Measurements from ENCODE around the gene BNC2. TPM values are rescaled to one million over a fixed set of nuclear protein-coding genes. Genes with fewer than 3 reads are reported as not detected.

Gene BNC2
- total RNA-seq, 2 donors from 2014 or later: 0.32 TPM; not detected in 1

DNA sequence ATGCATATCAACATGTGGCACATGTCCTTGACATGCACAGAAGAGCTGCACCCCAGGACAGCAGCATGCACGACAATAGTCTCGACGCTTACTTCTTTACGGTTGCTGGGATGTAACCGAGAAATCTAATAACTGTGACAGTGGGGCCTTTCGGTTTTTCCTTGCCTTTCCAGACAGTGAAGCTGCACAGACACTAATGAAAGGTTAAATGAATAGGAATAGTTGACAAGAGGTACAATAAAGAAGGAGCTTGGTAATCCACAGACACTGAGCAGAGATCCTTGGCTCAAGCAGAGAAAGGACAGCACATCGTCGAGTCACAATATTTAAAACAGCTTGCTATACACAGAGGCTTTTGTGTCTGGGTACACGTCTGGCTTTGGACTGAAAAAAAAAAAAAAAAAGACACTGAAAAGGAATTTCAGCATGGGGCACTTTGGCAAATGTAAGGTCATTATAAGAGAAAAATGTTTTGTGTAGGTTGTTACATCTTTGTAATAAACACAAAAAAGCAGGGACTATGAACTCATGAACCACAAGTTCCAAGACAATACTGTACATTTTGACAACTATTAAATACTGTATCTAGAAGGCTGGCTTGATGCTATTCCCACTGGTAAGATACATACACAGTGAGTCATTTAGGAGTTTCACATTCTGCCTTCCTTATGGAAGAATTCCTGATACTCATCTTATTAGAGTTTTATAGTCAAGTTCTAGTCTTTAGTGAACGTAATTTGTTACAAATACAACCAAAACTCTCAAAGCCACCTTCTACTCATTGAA is 5.6 kb downstream of the BNC2 start:
- Mint-ChIP-seq H3K36me3 (ENCODE audit: insufficient read depth in 2 of 2) (no peaks in the 10 kb centered on the region), H3K4me3 (no peak overlapping the region), H3K27ac (no peak overlapping the region), H3K27me3 (ENCODE audit: low read depth) (peaks cover 7% of the 10 kb centered on the region), H3K9me3 (no peaks in the 10 kb centered on the region), H3K4me1 (ENCODE audit: low read depth) (no peaks in the 10 kb centered on the region)
- ATAC-seq (replicated peaks in 1 of 2) (no peak), DNase-seq (no peak)

DNA sequence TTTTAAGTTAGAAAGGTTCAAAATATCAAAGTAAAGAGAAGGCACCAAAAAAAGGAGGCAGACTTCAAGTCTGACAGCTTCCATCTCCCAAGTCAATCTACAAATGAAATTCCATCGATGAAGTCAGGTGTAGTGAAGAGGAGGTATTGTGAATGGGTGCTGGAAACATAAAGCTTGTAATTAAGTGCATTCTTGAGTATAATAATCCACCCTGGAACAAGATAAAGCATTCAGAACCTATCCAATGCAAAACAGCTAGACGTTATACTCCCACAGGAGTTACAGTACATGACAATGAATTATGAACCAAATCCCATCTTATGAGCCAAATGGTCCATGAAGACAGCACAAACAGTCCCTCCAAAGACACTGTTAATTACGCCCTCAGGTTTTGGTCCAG is 22.3 kb downstream of the BNC2 start:
- Mint-ChIP-seq H3K27ac (no peak overlapping the region), H3K9me3 (no peaks in the 10 kb centered on the region), H3K4me1 (ENCODE audit: low read depth) (no peaks in the 10 kb centered on the region), H3K36me3 (ENCODE audit: insufficient read depth in 2 of 2) (no peaks in the 10 kb centered on the region), H3K4me3 (no peak overlapping the region), H3K27me3 (ENCODE audit: low read depth) (no peaks in the 10 kb centered on the region)
- ATAC-seq (replicated peaks in 1 of 2) (no peak), DNase-seq (no peak)

DNA sequence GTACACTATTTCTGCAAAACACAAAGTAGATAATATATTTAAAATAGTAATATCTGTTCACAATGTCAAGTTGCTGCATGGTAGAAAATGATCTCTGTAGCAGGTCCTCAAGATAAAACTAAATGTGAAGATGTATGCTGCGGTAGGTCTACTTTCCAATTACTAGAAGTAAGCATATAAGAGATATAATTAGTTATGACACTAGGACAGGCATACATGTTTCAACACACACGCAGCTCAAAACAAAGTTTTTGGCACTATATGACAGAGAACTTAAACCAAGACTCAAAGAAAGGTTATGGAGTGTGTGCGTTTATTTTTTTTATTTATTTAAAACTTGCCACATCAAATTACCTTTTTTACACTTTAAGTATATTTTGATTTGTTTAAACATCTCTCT is 23.5 kb downstream of the BNC2 start:
- no peak overlapping the region for H3K27ac Mint-ChIP-seq
- H3K9me3 Mint-ChIP-seq: no peaks in the 10 kb centered on the region
- no peak for DNase-seq
- no peak overlapping the region for H3K4me3 Mint-ChIP-seq
- H3K27me3 Mint-ChIP-seq (ENCODE audit: low read depth): no peaks in the 10 kb centered on the region
- ATAC-seq (replicated peaks in 1 of 2): no peak
- no peaks in the 10 kb centered on the region for H3K4me1 Mint-ChIP-seq (ENCODE audit: low read depth)
- no peaks in the 10 kb centered on the region for H3K36me3 Mint-ChIP-seq (ENCODE audit: insufficient read depth in 2 of 2)

- Mint-ChIP-seq H3K27me3 (ENCODE audit: low read depth) (no peaks in the 10 kb centered on the region), H3K4me1 (ENCODE audit: low read depth) (no peaks in the 10 kb centered on the region), H3K36me3 (ENCODE audit: insufficient read depth in 2 of 2) (no peaks in the 10 kb centered on the region), H3K4me3 (no peak overlapping the region), H3K27ac (no peak overlapping the region), H3K9me3 (peaks cover 0 to under 1% of the 10 kb centered on the region in 2 donors)
- ATAC-seq (replicated peaks in 1 of 2) (no peak), DNase-seq (no peak)
Measured at GRCh38 chr9:16846367-16846766, 24.1 kb downstream of the BNC2 start.

GRCh38 chr9:16834817-16835216 is 35.7 kb downstream of the BNC2 start:
- no peak overlapping the region for H3K4me3 Mint-ChIP-seq
- no peaks in the 10 kb centered on the region for H3K4me1 Mint-ChIP-seq (ENCODE audit: low read depth)
- DNase-seq (no peak), ATAC-seq (replicated peaks in 1 of 2) (no peak)
- peaks cover 5 to 8% of the 10 kb centered on the region in 2 donors for H3K9me3 Mint-ChIP-seq
- H3K27ac Mint-ChIP-seq: no peak overlapping the region
- no peaks in the 10 kb centered on the region for H3K27me3 Mint-ChIP-seq (ENCODE audit: low read depth)
- peaks cover 0 to 1% of the 10 kb centered on the region in 2 donors for H3K36me3 Mint-ChIP-seq (ENCODE audit: insufficient read depth in 2 of 2)

GRCh38 chr9:16833296-16833835 is 37.1 kb downstream of the BNC2 start:
- Mint-ChIP-seq H3K27me3 (ENCODE audit: low read depth) (no peaks in the 10 kb centered on the region), H3K36me3 (ENCODE audit: insufficient read depth in 2 of 2) (peaks cover 0 to 1% of the 10 kb centered on the region in 2 donors), H3K27ac (no peak overlapping the region), H3K4me1 (ENCODE audit: low read depth) (no peaks in the 10 kb centered on the region), H3K4me3 (no peak overlapping the region), H3K9me3 (peaks cover 5 to 8% of the 10 kb centered on the region in 2 donors)
- no peak for DNase-seq
- no peak for ATAC-seq (replicated peaks in 1 of 2)

GRCh38 chr9:16832101-16832500 is 38.4 kb downstream of the BNC2 start:
- no peak overlapping the region for H3K27ac Mint-ChIP-seq
- no peaks in the 10 kb centered on the region for H3K27me3 Mint-ChIP-seq (ENCODE audit: low read depth)
- no peaks in the 10 kb centered on the region for H3K4me1 Mint-ChIP-seq (ENCODE audit: low read depth)
- H3K9me3 Mint-ChIP-seq: peaks cover 5 to 8% of the 10 kb centered on the region in 2 donors
- ATAC-seq (replicated peaks in 1 of 2) (no peak), DNase-seq (no peak)
- H3K36me3 Mint-ChIP-seq (ENCODE audit: insufficient read depth in 2 of 2): peaks cover 0 to 1% of the 10 kb centered on the region in 2 donors
- H3K4me3 Mint-ChIP-seq: no peak overlapping the region

GRCh38 chr9:16830806-16831205 is 39.7 kb downstream of the BNC2 start:
- no peaks in the 10 kb centered on the region for H3K4me1 Mint-ChIP-seq (ENCODE audit: low read depth)
- H3K36me3 Mint-ChIP-seq (ENCODE audit: insufficient read depth in 2 of 2): peaks cover 0 to 1% of the 10 kb centered on the region in 2 donors
- H3K9me3 Mint-ChIP-seq: peaks cover 5 to 8% of the 10 kb centered on the region in 2 donors
- H3K27me3 Mint-ChIP-seq (ENCODE audit: low read depth): no peaks in the 10 kb centered on the region
- DNase-seq (no peak), ATAC-seq (replicated peaks in 1 of 2) (no peak)
- H3K4me3 Mint-ChIP-seq: no peak overlapping the region
- H3K27ac Mint-ChIP-seq: no peak overlapping the region

GRCh38 chr9:16828340-16829281 is 41.9 kb downstream of the BNC2 start:
- no peak overlapping the region for H3K27ac Mint-ChIP-seq
- no peak overlapping the region for H3K4me3 Mint-ChIP-seq
- DNase-seq (no peak), ATAC-seq (replicated peaks in 1 of 2) (no peak)
- peaks cover 2 to 3% of the 10 kb centered on the region in 2 donors for H3K9me3 Mint-ChIP-seq
- peaks cover 0 to 1% of the 10 kb centered on the region in 2 donors for H3K36me3 Mint-ChIP-seq (ENCODE audit: insufficient read depth in 2 of 2)
- no peaks in the 10 kb centered on the region for H3K27me3 Mint-ChIP-seq (ENCODE audit: low read depth)
- H3K4me1 Mint-ChIP-seq (ENCODE audit: low read depth): no peaks in the 10 kb centered on the region

- Mint-ChIP-seq H3K27me3 (ENCODE audit: low read depth) (no peaks in the 10 kb centered on the region), H3K9me3 (no peaks in the 10 kb centered on the region), H3K27ac (no peak overlapping the region), H3K36me3 (ENCODE audit: insufficient read depth in 2 of 2) (no peaks in the 10 kb centered on the region), H3K4me3 (no peak overlapping the region), H3K4me1 (ENCODE audit: low read depth) (no peaks in the 10 kb centered on the region)
- DNase-seq: no peak
- no peak for ATAC-seq (replicated peaks in 1 of 2)
Measured at GRCh38 chr9:16825971-16826625, 44.4 kb downstream of the BNC2 start.

GRCh38 chr9:16825331-16825725 is 45.1 kb downstream of the BNC2 start:
- Mint-ChIP-seq H3K27ac (no peak overlapping the region), H3K27me3 (ENCODE audit: low read depth) (no peaks in the 10 kb centered on the region), H3K4me3 (no peak overlapping the region), H3K9me3 (no peaks in the 10 kb centered on the region), H3K4me1 (ENCODE audit: low read depth) (no peaks in the 10 kb centered on the region), H3K36me3 (ENCODE audit: insufficient read depth in 2 of 2) (no peaks in the 10 kb centered on the region)
- DNase-seq: no peak
- no peak for ATAC-seq (replicated peaks in 1 of 2)

DNA sequence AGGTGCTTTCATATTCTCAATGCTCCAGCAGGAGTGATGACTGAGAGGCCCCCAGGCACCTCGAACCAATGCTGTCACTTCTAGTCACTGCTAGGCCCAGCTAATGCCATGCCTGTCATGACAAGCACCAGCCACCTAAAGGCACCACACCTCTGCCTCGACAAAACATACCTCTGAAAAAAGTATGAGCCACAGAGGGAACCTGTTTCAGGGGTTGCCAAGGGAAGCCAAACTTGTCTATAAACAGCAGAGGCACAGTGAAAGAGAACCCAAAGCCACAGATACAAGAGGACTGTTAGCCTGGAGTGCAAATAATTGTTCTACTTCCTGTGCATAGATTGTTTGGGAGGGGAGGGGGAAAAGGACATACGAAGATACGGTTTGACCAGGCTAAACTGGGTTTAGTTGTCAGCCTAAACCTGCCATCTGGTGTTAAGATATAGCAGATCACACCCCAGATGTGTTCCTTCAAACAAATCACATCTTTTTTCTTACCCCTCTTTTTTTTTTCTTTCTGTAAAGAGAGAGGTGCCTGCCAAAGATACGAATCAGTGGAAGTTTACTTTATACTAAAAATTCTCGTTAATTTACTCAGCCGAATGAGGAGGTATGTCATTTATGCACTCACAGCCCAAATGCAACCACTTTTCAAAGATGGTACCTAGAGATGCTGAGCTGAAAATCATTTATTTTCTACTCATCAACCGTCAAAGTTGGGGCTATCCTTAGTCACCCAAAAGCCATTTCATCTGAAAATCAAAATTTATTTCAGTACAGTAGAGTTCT is 45.7 kb downstream of the BNC2 start:
- H3K4me3 Mint-ChIP-seq: no peak overlapping the region
- no peaks in the 10 kb centered on the region for H3K4me1 Mint-ChIP-seq (ENCODE audit: low read depth)
- no peaks in the 10 kb centered on the region for H3K27me3 Mint-ChIP-seq (ENCODE audit: low read depth)
- H3K9me3 Mint-ChIP-seq: no peaks in the 10 kb centered on the region
- no peak overlapping the region for H3K27ac Mint-ChIP-seq
- H3K36me3 Mint-ChIP-seq (ENCODE audit: insufficient read depth in 2 of 2): no peaks in the 10 kb centered on the region
- no peak for DNase-seq
- ATAC-seq (replicated peaks in 1 of 2): no peak
